Fibroblast of peridontal ligament (primary cell): ENCODE measurements around the gene CHCHD6.

Experiments used
- DNase-seq: peaks from one replicate; pipeline ENCODE4 v3.0.0-alpha.2; 2010; ENCODE audit errors: extremely low read depth

Gene CHCHD6

DNA sequence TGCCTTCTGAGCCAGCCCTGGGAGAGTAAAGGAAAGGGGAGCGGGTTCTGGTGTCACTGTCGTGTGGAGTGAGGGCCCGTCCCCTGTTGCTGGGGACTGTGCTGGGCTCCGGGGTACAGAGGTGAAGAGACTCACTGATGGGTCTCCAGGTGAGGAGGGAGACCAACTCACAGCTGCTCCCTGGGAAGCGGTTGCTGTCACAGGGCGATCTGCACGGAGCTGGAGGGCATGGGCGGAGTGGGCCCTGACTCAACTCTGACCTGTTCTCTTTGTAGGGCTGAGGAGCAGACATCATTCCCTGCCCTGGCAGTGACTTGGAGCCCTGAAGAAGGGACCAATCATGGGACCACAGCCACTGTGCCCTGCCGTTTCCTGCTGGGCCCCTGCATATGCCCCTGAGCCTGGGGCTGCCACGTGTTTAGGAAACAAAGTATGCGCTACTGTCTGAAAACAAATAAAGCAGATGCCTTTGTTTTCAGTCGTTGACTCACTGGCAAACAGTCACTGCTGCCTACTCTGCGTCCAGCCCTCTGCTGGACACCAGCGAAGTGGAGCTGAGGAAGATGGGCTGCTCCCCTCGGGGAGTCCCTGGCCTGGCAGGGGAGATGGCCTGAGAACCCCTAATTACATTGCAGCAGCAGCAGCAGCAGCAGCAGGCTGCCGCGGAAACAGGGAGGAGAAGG lies 256.0 kb downstream of the CHCHD6 start:
- DNase-seq = peak; percentile 40

DNA sequence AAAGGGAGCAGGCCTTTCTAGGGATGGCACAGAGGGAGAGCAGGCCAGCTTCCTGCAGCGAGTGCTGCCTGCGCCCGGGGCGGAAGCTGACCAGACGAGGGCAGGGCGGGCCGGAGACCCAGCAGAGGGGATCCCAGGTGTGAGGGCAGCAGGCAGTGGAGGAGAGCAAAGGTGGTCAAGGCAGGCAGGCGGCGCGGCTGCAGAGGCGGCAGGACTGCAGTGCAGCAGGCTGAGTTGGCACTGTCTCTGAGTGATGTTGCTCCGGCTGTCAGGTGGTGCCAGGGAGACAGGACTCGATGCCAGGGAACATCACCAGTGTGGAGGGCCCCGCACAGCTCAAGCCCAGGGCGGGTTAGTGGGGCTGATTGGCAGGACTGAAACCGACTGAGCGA lies 256.6 kb downstream of the CHCHD6 start:
- no peak for DNase-seq

DNA sequence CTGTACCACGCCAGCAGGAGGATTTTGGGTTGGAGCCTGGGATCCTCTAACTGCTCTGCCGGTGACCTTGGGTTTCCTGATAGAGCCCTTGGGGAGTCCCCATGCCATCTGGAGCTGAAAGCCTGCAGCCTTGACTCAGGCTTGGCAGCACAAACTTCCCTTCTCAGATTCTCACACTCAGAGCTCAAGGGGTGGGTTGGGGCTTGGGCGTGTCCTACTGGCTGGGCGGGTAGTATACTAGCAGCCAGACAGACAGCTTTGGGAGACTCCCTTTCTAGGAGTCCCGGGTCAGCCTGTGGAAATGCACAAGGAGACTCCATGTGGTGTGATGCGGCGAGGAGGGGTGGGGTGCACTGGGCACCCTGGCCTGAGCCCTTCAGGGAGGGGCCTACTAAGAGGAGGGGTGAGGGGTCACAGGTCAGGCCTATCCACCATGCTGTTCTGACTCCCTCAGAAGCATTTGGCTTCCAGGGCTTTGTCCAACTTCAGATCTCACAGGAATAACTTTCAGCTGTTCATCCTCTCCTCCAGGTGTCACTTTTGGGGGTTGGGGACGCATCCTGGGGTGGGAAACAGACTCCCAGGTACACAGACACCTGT lies 257.3 kb downstream of the CHCHD6 start:
- DNase-seq = peak; percentile 85

DNA sequence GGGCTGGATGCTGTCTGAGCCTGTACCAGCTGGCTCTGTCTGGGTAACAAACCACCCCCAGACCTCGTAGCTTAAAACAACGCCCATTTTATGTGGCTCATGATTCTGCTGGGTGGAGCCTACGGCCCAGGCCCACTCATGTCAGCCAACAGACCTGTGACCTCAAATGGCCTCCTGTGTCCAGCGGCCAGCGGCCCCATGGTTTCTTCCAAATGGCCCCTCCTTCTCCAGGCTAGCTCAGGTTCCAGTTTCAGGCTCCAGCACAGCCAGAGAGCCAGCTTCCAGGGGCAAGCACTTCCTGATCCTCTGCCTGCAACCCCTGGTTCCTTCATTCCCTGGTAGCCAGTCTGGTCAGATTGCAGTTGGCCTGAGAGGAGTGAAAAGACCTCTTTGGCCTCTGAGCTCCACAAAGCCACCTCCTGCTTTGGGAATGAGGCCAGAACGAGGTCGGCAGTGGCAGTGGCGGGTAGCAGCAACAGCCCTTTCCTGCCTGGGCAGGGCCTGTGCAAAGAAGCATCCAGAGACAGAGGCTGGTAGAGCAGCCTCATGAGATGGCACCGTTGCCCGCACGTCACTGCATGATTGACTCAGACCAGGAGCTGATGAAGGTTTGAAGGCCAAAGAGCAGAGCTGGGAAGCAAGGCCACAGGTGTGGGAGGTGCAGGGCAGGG lies 257.9 kb downstream of the CHCHD6 start:
- DNase-seq = no peak

DNA sequence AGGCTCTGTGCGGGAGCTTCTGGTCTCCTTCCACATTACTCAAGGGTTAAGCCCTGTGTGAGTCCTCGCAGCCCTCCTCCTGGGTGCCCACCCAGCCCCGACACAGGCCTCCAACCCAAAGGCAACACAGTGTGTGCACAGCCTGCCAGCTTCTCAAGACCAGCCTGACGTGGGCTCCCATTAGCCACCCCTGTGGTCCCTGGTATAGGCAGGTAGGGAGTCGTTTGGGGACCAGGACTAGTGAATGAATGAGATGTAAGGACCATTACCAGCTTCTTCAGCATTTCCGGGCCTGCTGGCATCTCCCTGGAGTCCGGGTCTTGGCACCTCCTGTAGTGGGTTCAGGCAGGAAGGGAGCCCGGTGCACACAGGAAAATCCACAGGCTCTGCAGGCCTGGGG lies 258.7 kb downstream of the CHCHD6 start:
- no peak for DNase-seq

DNA sequence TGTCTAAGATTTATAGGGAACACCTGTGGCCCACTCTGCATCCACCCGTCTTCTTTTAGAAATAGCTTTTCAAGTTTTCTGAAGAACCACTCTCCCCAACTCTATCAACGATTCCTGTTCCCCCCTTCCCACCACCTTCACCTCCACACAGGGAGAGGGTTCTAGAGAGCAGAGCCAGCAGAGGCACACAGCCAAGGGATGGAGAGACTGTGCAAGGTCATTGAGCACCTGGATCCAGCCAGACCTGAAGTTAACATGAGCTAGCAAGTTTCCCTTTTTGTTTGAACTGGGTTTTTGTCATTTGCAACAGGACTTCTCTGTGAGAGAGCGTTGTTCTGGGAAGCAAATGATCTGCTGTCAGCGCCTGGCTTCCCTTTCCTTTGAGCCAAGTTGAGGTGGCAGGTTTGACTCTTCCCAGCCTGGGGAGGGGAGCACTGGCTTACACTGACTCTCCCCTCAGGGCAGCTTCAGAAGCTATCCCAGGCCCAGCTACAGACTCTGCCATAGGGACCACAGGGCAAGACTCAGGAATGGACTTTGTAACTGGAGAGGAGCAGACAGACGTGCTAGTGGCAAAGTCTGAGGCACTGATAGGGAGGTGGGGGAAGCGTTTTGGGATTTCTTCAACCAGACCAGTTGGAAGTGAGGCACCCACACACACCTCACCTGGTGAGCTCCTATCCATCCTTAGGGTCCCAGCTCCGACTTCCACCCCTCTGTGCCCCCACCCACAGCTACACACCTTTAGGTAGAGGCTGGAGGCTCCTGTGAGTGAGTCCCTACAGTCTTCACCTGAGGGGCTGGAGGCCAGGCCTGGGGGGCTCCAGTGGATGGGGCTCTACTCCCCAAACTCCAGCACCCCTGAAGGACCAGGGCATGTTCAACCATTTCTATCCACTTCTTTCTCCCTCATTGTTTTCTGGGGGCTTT lies 259.5 kb downstream of the CHCHD6 start:
- DNase-seq = no peak

DNA sequence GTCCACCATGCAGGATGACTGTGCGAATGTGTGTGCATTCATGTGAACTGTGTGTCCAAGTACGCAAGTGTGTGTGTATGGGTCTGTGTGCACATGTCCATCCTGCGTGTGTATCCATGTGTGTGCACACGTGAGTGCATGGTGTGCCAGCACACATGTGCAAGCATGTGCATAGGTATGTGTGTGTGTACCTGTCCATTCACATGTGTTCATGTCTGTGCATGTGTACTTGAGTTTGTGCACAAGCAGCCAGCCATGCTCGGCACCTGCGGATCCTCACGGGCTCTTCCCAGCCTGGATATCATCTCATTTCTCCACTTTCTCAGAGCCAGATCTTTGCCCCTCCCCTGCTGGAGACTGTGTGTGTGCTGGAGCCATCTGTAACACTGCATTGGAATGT lies 260.2 kb downstream of the CHCHD6 start:
- DNase-seq = no peak

DNA sequence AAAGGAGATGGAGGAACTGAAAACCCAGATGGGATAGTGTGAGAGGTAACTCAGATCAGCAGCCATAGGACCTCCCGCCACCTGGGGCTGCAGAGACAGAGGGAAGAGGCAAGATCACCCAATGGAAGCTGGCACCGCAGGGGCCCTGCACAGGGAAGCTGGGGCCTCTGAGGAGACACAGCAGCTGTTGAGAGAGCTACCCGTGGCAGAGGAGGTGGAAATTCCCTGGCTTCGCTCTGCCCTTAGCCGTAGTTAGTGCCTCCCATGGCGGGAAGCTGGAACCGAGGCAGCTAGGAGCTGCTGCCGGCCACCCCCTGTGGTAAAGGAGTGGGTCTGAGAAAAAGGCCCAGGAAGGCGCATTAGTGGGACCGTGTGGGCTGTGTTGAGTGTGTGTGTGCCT lies 260.9 kb downstream of the CHCHD6 start:
- no peak for DNase-seq

DNA sequence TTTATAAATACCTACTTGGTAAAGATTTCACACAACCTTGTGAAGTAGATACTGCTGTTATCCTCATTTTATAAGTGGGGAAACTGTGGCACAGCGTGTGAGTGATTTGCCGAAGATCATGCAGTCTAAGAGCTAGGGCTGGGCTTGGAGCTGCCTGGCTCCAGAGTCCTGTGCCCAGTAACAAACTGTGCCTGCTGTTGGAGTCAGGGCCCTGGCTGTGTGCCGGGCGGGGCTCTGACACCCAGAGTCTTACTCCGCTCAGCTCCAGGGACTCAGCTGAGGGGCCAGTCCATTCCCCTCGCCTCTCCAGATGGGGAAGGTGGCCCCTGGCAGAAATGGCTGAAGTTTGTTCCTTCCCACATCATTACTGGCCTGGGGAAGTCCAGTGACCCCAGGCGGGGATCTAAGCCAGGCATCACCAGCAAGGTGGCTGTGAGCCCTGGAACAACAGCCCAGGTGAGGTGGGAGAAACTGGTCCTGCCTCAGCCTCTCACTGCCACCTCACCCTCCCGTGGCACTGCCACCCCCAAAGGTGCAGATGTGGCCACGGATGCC lies 261.6 kb downstream of the CHCHD6 start:
- DNase-seq = no peak

DNA sequence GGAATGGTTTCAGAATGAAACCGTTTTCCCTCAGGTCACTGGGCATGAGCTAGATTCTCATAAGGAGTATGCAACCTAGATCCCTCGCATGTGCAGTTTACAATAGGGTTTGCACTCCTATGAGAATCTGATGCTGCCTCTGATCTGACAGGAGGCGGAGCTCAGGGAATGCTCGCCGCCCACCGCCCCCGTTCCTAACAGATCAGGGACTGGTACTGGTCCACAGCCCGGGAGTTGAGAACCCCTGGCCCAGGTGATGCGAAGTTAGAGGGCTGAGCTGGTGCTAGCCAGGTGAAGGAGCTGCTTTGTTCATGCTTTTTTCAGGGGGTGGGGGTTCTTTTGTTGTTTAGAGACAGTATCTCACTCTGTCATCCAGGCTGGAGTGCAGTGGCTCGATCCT lies 263.3 kb downstream of the CHCHD6 start:
- DNase-seq = no peak

DNA sequence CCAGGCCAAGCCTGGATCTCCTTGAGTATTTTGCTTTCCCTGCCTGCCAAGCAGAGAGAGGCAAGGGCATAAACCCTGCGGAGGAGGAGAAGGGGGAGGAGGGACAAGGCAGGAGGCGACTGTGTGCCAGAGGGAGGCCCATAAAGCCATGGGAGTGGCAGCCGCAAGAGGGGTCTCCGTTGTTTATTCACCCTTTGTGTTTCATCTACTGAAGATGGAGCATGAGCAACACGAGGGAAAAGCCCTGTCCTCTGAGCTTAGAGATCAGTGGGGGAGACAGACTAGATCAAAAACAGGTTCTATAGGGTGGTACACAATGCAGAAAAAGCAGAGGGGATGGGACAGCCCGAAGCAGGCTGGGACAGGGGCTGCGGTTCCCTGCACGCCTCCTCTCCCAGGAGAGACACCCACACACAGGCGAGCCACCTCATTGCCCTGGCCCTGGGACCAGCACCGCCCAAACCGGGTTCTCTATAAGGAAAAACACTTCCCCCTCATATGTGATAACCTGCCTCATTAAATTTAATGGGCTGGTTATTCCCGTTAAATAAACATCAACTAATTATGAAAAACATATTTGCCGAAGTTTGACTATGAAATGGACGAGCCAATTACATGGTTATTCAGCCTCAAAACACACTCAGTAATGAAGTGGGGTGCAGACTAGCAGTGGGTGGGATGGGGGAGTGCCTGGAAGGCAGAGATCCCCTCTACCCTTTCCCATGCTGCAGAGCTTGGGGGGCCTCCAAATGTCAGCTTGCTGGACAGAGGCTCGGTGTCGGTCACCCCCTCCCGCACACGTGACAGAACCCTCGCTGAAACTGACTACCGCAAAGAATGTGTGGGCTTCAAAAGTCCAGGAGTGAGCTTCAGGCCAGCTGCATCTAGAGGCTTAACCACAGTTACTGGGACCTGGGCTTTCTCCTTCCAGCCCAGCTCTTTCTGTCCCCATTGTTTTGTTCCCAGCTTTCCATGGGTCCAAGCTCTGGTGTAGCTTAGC lies 264.7 kb downstream of the CHCHD6 start:
- DNase-seq = no peak

DNA sequence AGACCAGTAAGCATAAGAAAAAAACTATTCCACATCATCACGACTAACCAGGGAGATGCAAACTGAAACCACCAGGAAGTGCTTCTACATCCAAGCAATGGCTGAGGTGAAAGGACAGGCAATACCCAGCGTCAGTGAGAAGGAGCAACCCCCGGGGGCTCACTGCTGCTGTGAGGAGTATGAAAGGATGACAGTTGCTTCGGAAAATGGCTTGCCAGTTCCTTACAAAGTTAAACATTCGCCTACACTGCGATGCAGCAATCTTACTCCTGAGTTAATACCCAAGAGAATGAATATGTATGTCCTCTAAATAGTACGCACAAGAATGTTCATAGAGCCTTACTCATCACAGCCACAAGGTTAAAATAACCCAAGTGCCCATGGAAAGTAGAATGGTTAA lies 265.5 kb downstream of the CHCHD6 start:
- peak; percentile 55 for DNase-seq

DNA sequence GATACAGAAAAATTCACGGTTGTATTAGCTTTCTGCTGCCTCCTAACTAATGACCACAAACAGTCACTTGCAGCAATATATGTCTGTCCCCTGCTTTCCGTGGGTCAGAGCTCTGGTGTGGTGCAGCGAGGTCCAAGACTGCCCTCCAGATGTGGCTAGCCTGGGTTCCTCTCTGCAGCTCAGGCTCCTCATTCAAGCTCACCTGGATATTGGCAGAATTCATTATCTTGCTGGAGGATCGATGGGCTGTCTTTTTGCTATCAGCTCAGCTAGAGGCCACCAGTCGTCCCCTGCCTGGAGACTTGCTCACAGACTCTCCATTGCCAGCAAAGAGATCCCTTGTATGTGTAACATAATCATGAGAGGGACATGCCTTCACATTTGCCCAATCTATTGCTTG lies 266.1 kb downstream of the CHCHD6 start:
- no peak for DNase-seq

DNA sequence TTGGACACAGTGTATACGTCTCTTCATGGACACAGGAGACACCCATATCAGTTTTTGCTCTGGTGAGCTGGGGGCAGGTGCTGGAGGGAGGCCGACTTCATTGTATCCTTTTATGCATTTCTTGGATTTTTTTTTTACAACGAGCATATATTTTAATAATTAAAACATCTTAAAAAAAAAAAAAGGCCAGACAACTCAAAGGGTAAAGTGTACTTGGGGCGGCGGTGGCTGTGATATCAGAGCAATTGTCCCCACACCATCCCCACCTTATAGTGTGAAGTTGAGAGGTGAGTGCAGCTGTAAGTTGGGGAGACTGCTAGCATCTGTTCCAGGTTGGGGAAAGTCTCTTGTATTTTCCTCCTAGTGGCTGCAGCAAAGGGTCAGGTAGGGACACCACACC lies 266.9 kb downstream of the CHCHD6 start:
- DNase-seq = no peak

DNA sequence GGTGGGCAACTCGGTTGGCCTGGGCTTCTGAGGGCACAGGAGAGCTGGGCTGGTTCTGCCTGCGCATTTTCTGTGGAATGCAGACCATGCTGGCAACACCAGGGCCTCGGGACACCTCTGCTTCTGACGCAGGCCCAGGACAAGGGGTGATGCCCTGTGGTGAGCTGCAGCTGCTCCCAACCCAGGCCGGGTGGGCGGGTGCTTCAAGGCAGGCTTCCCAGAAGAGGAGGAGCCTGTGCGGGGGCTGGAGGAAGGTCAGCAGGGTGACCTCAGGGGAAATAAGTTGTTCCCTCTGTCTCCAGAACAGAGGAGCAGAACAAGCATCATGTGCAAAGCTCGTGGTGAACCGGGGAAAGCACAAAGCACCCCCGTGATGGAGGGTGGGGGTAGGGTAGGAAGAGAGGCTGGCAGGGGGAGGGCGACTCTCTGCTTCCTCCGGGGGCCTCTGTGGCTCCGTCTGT lies 267.9 kb downstream of the CHCHD6 start:
- DNase-seq = peak; percentile 76

DNA sequence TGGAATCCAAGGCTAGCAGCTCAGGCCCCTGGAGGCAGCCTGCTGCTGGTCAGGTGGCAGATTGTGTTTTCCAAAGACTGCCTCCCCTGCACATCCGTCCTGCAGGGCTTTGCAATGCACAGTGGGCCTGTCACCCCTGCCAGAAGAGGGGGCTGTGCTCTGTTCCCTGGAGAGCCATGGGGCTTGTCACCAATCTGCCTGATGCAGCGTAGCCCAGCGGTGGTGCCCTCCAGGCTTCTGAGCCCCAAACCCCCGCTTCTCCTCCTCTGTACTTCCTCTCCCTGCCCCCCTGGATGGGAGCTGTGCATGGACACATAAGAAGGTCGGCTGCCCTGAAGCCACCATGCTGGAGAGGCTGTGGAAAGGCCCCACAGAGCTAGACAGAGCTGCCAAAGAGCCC lies 268.8 kb downstream of the CHCHD6 start:
- no peak for DNase-seq

DNA sequence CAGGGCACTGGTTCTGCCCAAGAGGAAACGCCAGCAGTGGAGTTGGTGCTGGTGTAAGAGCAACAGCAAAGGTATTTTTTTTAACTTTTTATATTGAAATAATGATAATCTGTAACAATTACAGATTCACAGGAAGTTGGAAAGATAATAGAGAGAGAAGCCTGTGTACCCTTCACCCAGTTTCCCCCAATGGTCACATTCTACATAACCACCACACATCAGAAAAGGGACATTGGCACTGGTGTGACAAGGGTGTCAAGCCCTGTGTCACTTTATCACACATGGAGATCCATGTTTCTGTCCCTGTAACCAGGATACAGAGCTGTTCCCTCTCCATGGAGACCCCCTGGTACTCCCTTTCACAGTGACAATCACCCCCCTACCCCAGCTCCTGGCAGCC lies 269.8 kb downstream of the CHCHD6 start:
- DNase-seq = no peak

DNA sequence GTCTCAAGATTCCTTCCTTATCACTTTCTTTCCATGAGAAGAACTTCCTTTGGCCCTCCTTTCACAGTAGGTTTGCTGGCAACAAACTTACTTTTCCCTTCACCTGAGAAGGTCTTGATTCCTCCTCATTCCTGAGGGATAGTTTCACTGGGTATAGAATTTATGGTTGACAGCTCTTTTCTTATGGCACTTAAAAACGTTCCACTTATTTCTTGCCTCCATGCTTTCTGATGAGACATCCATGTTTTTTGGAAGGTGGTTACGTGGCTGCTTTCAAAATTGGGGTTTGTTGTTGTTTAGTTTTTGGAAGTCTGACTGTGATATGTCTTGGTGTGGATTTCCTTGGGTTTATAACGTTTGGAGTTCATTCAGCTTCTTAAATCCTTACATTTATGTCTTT lies 270.7 kb downstream of the CHCHD6 start:
- DNase-seq = no peak

DNA sequence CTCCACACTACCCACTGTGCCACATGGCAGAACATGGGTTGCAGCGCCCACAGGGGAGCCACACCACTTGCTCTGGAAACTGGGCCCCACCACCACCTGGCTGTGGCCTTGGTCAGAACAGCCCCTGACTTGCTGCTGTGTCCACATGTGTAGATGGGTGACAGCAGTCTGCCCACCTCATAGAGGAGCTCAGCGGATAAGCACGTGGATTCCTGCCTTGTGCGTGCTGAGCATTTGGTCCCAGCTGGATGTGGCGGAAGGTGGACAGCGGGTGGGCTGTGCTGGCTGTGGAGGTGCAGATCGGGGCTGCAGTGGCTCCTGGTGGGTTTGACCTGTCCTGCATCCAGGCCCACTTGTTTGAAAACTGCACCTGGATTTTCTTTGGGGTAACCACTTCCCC lies 272.9 kb downstream of the CHCHD6 start:
- DNase-seq = no peak

DNA sequence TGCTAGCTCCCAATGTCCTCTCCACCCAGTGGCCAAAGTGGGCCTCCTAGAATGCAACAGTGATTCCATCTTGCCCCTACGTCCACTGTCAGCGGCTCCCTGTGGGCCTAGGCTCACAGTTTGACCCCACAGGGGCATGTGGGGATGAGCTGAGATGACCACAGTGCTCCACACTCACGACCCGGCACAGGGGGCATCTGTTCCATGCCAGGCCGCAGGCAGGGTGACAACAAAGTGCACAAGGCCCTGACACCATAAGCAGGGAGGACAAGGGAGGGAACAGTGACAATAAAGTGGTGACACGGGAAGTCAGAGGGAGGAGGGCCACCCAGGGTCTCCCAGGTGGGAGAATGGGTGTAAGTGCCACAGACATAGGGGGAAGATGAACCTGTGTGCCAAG lies 273.8 kb downstream of the CHCHD6 start:
- DNase-seq = no peak

DNA sequence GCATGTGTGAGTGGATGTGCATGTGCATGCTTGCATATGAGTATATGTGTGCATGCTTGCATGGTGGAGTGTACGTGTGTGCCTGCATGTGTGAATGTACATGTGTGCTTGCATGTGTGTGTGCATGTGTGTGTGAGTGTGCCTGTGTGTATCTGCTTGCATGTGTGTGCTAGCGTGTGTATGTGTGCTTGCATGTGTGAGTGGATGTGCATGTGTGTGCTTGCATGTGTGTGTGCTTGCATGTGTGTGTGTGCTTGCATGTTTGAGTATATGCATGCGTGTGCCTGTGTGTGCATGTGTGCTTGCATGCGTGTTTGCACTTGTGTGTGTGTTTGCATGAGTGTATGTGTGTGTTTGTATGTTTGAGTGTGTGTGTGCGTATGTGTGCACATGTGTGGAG lies 274.3 kb downstream of the CHCHD6 start:
- no peak for DNase-seq
